DMS79 (cell line): ENCODE data around the gene HOXA9.

ENCODE experiments used
- DNase-seq: peaks from one replicate; lab custom pipeline; 2025; lab: John Stamatoyannopoulos, UW

Gene HOXA9

GRCh38 chr7:27124902-27125689, 40.2 kb downstream of the HOXA9 start:
- DNase-seq = no peak

GRCh38 chr7:27124096-27124901, 41.0 kb downstream of the HOXA9 start:
- DNase-seq = no peak

- no peak for DNase-seq
These were observed 41.8 kb downstream of the HOXA9 start for GRCh38 chr7:27123477-27124053.

GRCh38 chr7:27123007-27123476, 42.3 kb downstream of the HOXA9 start:
- no peak for DNase-seq

- no peak for DNase-seq
These were observed 43.0 kb downstream of the HOXA9 start for GRCh38 chr7:27122077-27122910.

- no peak for DNase-seq
These were observed 43.7 kb downstream of the HOXA9 start for GRCh38 chr7:27121684-27122076.

GRCh38 chr7:27119412-27119911, 45.9 kb downstream of the HOXA9 start:
- DNase-seq = no peak

GRCh38 chr7:27118580-27118979, 46.8 kb downstream of the HOXA9 start:
- no peak for DNase-seq

GRCh38 chr7:27117887-27118491, 47.3 kb downstream of the HOXA9 start:
- no peak for DNase-seq

- DNase-seq = no peak
These were observed 48.1 kb downstream of the HOXA9 start for GRCh38 chr7:27116962-27117886.

- peak; percentile 74 for DNase-seq
These were observed 49.0 kb downstream of the HOXA9 start for GRCh38 chr7:27116031-27116961.

GRCh38 chr7:27115221-27116026, 49.9 kb downstream of the HOXA9 start:
- no peak for DNase-seq

- DNase-seq = no peak
These were observed 50.5 kb downstream of the HOXA9 start for GRCh38 chr7:27114881-27115220.

GRCh38 chr7:27113991-27114769, 51.2 kb downstream of the HOXA9 start:
- no peak for DNase-seq

GRCh38 chr7:27112955-27113949, 52.1 kb downstream of the HOXA9 start:
- DNase-seq = no peak
